Left colon (tissue), 2 donors: Measurements from ENCODE around the gene NPAS3. TPM values are rescaled to one million over a fixed set of nuclear protein-coding genes. Genes with fewer than 3 reads are reported as not detected.

Experiments
- ATAC-seq: fragments of 200-7000 bp; cut with Tn5 transposase; one replicate; pipeline ENCODE4 v1.9.1; 2020; ENCODE audit warnings: mild to moderate bottlenecking, moderate library complexity
- DNase-seq, 2 donors: peaks; one replicate each; pipeline ENCODE4 v3.0.0-alpha.2; 2020
- intact Hi-C, 2 donors: fragments of 100-400 bp; cut with DNase I in 1 of 2; cut with micrococcal nuclease in 1 of 2; formaldehyde crosslinking; loops; one replicate each; pipeline versions ENCODE4 v1.11.2 to v1.14.0; 2022; cut with DNase I, micrococcal nuclease
- total RNA-seq, 2 donors: library from RNA; stranded (reverse); fragmentation: NEBNext Ultra II Directional; extraction: Animal tissue kit (Norgen Biotek cat#: 25700); gene quantifications; one replicate each; pipeline ENCODE4 v1.2.1, GENCODE V29; 2021
- donor health status: DM: no; HTN: no; CAD: no.
- donor health status: DM: yes; HTN: yes; CAD: no.

Gene NPAS3
- total RNA-seq, 2 donors from 2014 or later = 0.37 to 1.6 TPM

DNA sequence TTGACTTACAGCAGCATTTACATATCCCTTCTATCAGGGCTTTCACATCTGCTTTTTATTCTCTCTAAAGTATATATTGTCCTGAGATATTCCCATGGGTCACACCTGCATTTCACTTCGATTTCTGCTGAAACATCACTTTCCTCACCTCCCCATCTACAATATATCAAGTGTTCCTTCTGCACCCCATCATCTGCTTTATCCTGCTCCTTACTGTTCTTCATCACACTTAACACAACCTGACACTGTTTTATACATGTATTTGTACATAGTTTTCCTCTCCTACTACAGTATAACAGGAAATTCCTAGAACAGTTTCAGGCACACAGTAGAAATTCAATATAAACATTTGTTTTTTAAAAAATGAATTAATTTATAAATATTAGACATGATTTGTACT lies 809.1 kb downstream of the NPAS3 start:
- DNase-seq = no peak
- intact Hi-C loops = no loop called here
- no peak for ATAC-seq

DNA sequence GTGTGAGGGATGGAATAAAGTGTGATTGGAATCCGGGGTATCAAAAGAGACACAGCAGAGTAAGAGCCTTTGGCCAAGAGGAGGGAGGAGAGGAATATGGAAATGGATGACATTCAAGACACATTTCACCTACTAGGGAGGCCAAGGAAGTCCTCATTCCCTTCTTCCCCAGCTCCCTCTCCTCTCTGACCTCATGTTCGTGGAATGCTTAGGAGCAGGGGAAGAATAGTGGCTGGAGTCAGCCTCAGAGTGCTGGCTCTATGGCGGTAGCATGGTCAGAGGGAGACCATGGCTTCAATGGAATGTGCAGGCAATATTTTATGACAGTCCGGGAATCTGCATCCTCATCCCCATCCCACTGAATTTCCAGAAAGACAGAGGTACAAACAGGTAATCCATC lies 815.6 kb downstream of the NPAS3 start:
- ATAC-seq (no peak), DNase-seq (no peak)

DNA sequence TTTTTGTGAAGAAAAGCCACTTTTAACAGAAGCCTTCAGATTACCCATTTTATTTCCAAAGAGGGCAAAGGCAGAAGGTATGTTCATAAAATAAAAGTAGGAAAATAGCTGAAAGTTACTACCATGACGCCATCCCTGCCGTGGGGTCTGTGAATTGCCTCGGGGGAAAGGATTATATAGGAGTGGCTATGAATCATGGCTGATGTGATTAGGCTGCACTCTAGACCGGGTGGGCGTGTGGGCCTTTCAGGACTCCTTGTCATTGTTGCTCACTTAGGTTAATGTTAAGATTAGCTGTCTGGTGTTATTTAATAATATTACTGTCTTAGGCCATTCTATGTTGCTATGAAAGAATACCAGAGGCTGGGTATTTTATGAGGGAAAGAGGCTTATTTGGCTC lies 816.7 kb downstream of the NPAS3 start:
- no peak for DNase-seq
- intact Hi-C loops = no loop called here
- no peak for ATAC-seq

More for the DNA sequence above, 815.6 kb downstream of the NPAS3 start:
- intact Hi-C loops = no loop called here

DNA sequence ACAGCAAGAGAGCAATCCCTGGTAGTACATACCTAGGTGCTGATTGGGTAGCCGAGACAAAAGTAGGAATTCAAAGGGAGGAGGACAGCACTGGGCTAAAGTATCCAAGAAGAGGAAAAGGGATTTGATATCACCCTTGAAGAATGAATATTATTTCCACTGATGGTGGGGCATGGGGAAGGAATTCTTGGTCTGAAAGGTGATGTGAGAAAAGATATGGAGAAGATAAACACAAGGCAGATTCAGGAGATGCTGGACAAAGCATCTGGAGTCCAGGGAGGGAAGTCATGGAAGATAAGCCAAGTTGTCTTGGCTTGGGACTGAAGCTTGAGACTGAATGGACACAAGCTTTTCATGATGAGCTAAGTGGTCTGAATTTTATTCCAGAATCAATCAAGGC lies 818.2 kb downstream of the NPAS3 start:
- DNase-seq = no peak
- no peak for ATAC-seq
- intact Hi-C loops = no loop called here

DNA sequence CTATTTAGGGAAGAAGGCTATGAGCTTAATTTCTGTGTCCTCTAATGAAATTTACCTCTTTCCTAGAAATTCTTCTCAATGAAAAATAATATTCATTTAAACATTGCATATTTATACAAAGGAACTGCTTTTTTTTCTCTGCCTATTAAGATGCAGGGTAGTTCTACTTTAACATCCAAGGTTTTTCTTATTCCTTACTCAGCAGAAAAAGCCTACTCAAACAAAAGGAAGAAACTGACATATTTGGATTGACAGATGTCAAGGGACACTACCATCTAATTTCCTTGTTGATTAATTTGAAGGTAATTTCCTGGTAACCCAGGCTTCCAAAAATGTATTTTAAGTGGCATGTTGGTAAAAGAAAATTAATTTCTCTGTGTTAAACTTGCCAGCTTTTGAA lies 819.9 kb downstream of the NPAS3 start:
- no peak for DNase-seq
- intact Hi-C loops = no loop called here
- no peak for ATAC-seq

DNA sequence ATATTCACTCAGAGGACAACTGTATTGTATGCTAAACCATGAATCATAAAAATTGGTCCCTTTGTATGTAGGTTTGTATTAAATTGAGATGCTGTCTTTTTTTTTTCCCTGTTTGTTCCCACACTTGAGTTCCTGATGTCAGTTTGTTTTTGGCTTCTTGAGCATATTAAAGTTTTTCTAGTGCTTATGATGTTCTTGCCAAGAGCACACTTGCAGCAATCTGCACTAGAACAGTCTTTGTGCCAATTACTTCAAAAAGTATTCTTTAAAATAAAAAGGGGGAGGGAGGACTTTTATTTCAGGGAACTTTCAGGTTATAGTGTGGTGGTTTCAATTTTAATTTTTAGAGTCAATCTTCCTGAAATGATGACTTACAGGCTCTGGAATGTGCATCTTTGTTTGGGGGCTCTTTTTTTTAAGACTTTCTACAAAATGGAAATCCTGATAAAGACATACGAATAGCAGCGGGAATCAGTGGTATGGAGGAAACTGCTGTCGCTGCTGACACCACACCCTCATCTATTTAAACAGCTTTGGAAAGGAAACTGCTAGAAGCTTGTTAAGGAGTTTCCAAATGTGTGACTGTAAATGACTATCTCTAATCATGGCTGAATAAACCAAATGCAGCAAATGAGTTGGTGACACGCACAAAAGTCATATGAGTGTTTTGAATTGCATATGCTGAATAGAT lies 823.6 kb downstream of the NPAS3 start:
- ATAC-seq = no peak
- intact Hi-C loops = no loop called here
- DNase-seq = no peak

DNA sequence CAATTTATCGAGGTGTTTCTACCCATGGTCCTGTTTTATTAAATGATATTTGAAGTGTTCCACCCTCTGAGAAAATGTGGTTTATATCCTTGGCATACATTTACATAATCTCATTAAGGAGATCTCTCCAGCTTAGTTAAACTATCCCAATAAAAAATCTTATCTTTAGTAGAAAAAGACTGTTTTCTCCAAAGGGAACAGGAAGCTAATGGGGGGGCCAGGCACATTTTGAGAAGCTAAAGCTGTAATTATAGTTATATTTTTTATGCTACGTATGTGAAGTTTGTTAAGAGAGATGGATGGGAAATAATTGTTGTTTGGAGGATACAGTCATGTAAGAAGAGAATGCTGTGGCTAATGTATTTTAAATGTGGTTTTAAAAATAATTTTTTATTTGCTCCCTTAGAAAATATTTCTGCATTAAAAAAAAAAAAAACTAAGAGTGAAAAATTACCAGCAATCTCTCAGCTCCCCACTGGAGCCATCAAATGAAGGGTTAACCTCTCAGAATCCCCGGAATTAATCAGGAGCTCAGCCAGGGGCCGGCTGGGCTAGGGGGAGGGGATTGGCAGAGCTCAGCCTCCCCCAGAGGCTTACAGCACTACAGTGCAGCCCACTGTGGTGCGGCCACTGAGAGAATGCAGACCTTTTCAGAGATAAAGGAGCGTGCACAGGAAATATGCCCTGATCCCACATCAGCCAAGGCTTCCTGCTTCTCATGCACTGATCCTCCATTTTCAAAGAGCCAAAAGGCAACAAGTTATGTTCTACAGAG lies 826.4 kb downstream of the NPAS3 start:
- intact Hi-C loops = no loop called here
- DNase-seq = no peak
- ATAC-seq = no peak

DNA sequence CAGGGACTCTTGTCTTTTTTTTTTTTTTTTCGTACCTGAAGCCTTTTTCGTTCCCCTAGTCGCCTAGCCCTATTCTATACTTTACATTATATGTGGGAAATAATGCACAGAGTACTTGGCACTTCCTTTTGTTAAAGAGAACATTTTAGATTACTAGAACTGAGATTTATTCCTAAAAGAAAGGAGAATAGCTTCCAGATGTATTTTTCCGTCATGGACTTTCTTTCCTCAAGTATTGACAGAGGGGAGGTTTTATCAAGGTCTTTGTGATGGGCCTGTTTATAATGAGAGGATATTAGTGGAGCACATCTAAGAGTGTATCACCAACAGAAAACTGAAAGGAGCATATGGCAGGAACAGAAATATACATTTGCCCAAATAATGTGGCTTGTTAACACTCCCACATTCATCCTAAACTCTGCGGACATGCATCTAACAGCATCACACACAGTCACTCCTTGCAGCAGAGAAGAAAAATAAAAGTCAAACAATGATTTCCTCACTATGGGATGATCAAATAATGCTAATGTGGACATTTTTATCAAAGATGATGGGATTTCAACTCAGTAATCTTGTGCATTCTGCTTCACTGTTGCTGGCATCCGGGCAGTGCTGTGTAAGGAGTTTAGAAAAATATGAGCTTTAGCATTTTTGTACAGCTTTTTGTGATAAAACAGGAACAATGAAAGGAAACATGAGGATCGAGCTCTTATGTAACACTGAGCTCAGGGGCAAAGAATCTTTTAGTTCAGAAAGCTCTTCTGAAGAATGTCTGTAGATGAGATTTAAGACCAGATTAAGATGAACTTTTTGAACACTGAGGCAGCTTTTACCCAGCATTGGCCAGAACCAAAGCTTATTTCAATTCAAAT lies 829.1 kb downstream of the NPAS3 start:
- no peak for ATAC-seq
- intact Hi-C loops = no loop called here
- DNase-seq = no peak

DNA sequence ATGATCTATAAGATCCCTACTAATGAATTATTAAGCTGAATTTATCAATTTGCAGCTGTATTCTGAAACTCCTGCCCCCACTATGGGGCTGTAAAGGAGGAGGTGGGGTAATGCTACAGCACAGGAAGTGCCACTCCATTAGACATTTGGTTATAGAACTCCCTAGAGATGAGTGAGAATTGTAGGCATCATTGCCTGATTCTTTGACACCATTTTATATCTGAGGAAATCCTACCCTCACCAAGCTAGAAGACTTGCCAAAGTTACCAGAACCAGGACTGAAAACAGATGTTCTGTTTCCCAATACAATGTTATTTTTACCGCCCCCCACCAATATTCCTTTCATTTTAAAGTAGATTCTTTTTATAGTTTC lies 829.8 kb downstream of the NPAS3 start:
- DNase-seq (no peak), ATAC-seq (no peak)
- intact Hi-C loops = no loop called here

DNA sequence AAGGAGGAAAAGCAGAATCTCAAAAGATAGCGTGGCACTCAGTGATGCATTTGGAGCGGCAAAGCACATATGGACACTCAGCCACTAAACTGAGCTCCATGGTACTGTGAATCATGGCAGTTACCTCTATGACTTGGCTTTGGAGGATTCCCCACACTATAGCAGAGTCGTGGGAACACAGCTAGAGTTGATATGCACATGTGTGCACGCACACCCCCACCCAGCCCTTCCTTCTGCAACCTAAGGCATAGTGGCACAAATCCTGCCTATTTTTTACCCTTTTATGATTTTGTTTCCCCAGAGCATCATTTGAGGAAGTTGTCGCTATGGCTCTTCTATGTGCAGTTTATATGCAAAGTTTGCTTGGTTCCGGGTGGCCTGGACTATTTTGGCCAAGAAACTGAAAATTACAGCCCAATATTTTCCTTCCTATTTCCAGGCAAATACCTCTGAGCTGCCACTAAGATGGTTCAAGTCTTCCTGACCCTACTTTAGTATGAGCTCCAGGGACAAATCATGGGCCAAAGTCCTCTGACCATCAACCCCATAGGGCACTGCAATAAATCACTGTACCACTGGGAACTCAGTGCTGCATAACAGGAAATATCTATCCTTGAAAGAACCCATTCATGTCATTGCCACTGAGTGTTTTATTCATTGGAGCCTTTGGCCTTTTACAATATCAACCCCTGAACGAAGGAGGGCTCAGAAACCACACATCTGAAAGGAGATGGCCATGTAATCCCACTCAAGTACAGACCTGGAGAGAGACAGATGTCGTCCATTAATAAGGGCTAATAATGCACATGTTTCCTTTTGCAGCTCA lies 834.7 kb downstream of the NPAS3 start:
- intact Hi-C loops = no loop called here
- ATAC-seq = no peak
- DNase-seq = no peak

DNA sequence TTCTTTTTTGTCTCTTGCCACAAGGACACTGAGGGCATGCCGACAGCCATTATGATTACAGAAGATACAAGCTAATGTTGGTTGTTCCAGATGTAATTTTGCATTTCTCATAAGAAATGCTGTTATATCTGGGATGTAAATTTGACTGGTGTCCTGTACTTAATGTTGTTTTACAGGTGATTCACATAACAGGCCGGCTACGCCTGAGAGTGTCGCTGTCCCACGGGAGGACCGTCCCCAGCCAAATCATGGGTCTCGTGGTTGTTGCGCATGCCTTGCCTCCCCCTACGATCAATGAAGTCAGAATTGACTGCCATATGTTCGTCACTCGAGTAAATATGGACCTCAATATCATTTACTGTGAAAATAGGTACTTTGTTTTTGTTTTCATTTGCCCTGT lies 835.5 kb downstream of the NPAS3 start:
- ATAC-seq (no peak), DNase-seq (no peak)
- intact Hi-C loops = no loop called here

DNA sequence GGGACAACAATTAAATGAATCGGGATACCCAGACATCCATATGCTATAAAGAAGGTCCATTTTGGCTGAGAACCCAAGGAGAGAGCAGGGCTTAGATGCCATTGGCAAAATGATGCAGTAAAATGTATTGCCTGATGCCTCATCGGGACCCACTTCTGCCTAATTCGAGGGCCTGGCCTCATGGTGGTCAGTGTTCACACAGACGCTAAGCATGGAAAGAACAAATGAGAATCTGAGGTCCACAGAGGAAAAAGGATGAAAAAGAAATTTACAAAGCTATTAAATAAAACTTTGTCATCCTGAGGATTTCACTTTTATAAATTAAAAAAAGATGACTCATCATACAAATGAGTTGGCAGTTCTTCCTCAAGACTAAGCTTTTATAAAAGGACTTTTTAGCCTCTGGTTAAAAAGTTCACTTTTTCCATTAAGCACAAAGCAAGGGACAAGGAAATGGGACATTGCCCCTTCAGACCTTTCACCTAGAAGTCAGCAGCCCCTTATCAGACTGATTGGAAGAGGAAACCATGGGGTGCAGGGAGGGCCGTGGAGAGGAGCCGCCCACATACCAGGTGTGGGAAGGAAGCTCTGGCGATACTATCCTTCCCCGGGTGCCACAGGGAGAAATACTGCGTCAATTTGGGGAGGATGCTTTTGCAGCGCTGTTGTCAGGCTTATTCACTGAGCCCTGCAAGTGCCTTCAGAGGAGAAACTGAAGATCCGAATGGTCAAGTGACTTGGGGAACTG lies 836.2 kb downstream of the NPAS3 start:
- intact Hi-C loops = no loop called here
- DNase-seq = no peak
- ATAC-seq = no peak

DNA sequence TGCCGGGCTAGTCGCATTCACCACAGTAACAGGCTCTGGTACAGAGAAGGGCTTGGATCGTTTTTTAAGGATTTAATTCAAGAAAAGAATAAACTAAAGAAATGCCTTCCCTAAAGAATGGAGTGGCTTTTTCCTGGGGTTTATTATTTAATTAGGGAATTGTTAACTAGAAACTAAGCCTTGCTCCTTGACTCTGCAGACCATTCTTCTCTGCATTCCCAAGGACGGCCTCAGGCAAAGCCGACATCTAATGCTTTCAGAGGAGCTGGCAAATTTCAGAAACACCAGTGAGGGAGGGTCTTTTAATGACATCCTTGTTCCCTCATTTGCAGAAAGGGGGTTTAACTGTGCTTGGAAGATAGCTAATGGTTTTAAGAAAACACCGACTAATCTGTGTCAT lies 838.2 kb downstream of the NPAS3 start:
- DNase-seq (no peak), ATAC-seq (no peak)
- intact Hi-C loops = no loop called here

DNA sequence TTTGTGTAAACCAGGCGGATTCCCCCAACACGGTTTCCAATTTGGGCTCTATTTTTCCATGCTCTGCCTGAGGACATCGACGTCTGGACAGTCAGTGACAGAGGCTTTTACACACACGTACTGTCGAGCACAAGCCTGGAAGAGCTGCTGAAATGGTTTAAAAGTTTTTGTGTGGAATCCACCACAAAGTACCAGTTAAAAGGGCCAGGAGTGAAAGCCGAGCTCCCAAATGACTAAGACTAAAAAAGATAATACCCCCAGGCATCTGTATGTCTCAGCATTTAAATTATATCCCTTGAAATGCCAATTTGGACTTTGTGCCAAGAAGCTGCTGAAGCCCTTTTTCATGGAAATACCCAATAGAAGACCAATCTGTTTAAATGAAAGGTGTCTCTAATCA lies 839.0 kb downstream of the NPAS3 start:
- ATAC-seq = no peak
- no peak for DNase-seq
- intact Hi-C loops = no loop called here

DNA sequence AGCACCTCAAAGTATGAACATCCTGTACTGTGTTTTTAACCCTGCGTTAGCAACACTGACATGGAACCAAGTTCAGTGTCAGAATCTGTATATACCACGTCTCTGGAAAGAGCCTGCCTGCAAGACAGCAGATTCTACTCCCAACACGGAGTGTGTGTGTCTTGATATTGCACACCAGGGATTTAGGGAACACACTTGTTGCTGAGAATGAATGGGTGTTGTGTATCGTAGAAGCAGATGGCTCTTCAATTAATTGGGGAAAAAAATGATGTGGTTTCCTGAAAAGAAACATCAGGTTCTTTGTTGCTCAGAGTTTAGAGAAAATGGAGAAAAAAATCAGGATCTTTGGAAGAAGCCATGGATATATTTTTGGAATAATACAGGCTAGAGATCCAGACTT lies 841.4 kb downstream of the NPAS3 start:
- ATAC-seq (no peak), DNase-seq (no peak)
- intact Hi-C loops = no loop called here

DNA sequence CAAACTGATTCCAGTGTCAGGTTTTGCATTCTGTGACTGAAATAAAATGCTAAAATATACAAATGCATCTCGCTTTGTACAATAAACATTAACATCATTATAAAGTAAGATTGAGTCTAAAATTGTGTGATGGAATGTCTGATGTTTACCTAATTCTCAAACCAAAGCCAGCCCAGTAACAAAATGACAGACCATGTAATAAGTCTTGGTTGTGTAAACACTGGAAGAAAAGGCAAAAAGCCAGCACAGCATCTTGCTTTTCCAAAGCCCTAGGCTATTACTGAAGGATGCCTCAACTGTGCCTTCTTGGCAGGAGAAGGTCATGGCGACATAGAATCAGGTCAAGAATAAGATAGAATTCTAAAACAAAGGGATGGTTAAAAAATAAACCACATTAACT lies 842.6 kb downstream of the NPAS3 start:
- no peak for DNase-seq
- ATAC-seq = no peak
- intact Hi-C loops = no loop called here

DNA sequence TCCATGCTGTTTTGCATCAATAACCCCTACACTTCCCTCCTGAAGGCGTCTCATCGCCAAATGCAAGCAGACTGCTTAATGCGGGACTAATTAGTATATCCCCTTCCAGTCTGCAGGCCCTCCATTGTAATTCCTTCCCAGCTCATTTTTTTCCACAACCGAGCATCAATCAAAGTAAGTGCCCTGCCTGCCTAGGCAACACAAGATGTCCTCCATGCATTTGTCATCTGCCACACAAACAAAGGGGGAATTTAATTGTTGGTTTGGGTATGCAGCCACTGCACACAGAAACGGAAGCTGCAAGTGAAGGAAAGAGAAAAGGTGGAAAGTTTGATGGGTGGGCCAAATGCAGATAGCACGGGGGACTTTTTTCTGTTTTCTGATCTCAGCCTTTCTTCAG lies 844.2 kb downstream of the NPAS3 start:
- DNase-seq (no peak), ATAC-seq (no peak)
- intact Hi-C loops = no loop called here

DNA sequence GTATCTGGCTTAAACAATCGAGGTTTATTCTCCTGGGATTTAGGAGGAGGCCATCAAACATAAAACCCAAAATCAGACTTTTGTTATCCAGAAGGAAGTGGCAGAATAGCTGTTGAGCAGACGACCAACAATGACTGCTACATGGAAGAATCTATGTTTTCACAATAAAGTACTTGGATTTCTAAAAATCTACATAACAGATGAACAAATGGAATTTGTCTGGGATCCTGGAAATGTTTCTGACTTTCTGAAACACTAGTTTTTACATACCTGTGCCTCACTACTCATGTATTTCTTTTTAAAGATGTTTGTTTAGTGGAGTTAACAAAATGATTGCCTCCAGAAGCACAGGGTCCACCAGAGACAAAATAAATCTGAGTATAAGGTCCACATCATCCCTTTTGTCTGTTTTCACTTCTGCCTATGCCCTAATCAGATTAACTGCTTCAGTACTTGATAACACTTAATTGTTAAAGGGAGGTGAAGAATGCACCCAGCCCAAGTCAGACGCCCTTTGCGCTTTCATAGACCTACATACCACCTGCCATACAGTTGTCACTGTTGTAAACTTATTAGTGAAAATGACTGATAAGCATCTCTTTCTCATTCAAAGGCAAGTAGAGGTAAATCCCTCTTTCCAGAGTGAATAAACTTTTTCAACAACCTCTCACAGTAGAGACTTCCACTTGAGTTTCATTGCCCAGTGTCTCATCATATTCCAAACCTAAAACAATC lies 847.6 kb downstream of the NPAS3 start:
- ATAC-seq (no peak), DNase-seq (no peak)
- intact Hi-C loops = no loop called here
